ENCODE results near the gene MED25.
A peak's percentile ranks its signal among the peaks of the same experiment; 100 is the strongest.

Gene MED25

GRCh38 chr19:49781394-49781793 lies 36.7 kb upstream of the MED25 start:
- no peak for DNase-seq
- in situ Hi-C loops (cut with HindIII; ENCODE audit: low pct_ligation_motif_present, low sequenced_read_pairs): no loop called here
- H3K4me3 ChIP-seq (ENCODE audit: low read depth, low read length): no peak overlapping the region
- H3K27me3 ChIP-seq (replicated peaks): no peaks in the 10 kb centered on the region
- TF ChIP-seq, protein P1, sequence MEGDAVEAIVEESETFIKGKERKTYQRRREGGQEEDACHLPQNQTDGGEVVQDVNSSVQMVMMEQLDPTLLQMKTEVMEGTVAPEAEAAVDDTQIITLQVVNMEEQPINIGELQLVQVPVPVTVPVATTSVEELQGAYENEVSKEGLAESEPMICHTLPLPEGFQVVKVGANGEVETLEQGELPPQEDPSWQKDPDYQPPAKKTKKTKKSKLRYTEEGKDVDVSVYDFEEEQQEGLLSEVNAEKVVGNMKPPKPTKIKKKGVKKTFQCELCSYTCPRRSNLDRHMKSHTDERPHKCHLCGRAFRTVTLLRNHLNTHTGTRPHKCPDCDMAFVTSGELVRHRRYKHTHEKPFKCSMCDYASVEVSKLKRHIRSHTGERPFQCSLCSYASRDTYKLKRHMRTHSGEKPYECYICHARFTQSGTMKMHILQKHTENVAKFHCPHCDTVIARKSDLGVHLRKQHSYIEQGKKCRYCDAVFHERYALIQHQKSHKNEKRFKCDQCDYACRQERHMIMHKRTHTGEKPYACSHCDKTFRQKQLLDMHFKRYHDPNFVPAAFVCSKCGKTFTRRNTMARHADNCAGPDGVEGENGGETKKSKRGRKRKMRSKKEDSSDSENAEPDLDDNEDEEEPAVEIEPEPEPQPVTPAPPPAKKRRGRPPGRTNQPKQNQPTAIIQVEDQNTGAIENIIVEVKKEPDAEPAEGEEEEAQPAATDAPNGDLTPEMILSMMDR (IDR thresholded peaks at IDR 0.05; ENCODE audit: low read depth, low read length, missing control alignments): no peak
- H3K27ac ChIP-seq: no peak overlapping the region
- H3K36me3 ChIP-seq (replicated peaks): peaks cover 30% of the 10 kb centered on the region

DNA sequence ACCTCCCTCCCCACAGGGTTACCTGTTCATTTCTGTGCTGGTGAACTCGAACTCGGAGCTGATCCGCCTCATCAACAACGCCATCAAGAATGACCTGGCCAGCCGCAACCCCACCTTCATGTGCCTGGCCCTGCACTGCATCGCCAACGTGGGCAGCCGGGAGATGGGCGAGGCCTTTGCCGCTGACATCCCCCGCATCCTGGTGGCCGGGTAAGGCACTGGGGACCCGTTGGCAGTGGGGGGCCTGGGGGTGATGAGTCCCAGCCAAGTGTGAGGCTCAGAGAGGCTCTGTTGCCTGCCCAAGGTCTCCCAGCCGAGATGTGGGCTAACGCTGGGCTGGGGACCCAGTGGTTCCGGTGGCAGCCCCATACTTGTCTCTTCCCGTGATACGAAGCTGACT lies 35.6 kb upstream of the MED25 start:
- peaks cover 28% of the 10 kb centered on the region for H3K36me3 ChIP-seq (replicated peaks)
- TF ChIP-seq, protein P1 (IDR thresholded peaks at IDR 0.05; ENCODE audit: low read depth, low read length, missing control alignments): no peak
- H3K27me3 ChIP-seq (replicated peaks): no peaks in the 10 kb centered on the region
- no peak overlapping the region for H3K27ac ChIP-seq
- DNase-seq: no peak
- in situ Hi-C loops (cut with HindIII; ENCODE audit: low pct_ligation_motif_present, low sequenced_read_pairs): no loop called here
- no peak overlapping the region for H3K4me3 ChIP-seq (ENCODE audit: low read depth, low read length)

DNA sequence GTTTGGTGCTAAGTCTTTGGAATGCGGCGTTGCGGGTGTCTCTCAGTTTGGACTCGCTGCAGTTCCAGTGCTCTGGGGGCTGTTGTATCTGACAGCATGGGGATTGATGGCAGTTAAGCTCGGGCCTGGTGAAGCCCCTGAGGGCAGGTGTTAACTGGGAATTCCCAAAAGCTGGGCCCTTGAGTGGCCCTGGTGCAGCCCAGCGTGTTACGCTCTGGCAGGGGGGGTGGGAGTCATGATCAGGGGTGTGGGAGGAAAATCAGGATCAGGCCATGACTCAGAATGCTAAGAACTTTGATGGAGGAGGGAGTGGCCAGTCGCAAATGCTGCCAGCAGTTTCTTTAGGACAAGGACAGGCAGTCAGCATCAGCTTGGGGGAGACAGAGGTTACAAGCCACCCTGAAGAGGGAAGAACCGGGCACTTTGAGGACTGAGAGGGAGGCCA lies 31.7 kb upstream of the MED25 start:
- peak; percentile 23 for DNase-seq
- Histone ChIP-seq H3K27ac (no peak overlapping the region), H3K4me3 (ENCODE audit: low read depth, low read length) (no peak overlapping the region), H3K36me3 (replicated peaks) (peaks cover 41% of the 10 kb centered on the region), H3K27me3 (replicated peaks) (no peaks in the 10 kb centered on the region)
- TF ChIP-seq, protein P1 (IDR thresholded peaks at IDR 0.05; ENCODE audit: low read depth, low read length, missing control alignments): no peak
- in situ Hi-C loops (cut with HindIII; ENCODE audit: low pct_ligation_motif_present, low sequenced_read_pairs): no loop called here

DNA sequence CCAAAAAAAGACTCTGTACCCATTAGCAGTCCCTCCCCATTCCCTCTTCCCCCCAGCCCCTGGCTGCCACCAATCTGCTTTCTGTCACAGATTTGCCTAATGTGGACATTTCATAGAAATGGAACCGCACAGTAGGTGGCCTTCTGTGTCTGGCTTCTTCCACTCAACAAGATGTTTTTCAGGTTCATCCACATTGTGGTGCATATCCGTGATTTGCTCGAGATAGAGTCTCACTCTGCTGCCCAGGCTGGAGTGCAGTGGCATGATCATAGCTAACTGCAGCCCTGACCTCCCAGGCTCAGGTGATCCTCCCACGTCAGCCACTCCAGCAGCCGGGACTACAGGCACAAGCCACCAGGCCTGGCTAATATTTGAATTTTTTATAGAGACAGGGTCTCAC lies 30.3 kb upstream of the MED25 start:
- H3K36me3 ChIP-seq (replicated peaks): peaks cover 45% of the 10 kb centered on the region

DNA sequence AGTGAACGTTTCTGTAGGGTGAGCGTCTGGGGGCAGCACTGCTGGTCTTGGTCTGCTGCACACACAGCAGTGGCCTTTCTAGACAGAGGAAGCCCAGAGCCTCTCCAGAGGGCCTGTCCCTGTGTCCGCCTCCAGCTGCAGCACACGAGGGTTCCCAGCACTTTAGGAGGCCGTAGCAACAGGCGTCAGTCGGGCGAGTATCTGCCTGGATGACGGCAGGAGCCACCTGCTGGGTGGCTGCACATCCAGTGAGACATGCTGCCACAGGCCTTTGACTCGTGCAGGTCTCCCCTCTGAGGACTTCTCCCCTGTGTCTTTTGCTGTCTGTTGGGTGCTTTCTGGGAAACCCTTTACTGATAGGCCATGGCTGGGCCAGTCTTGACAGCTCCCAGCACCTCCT lies 29.2 kb upstream of the MED25 start:
- TF ChIP-seq, protein P1 (IDR thresholded peaks at IDR 0.05; ENCODE audit: low read depth, low read length, missing control alignments): no peak
- H3K27me3 ChIP-seq (replicated peaks): no peaks in the 10 kb centered on the region
- H3K4me3 ChIP-seq (ENCODE audit: low read depth, low read length): no peak overlapping the region
- in situ Hi-C loops (cut with HindIII; ENCODE audit: low pct_ligation_motif_present, low sequenced_read_pairs): no loop called here
- H3K36me3 ChIP-seq (replicated peaks): peaks cover 43% of the 10 kb centered on the region
- no peak for DNase-seq
- no peak overlapping the region for H3K27ac ChIP-seq

More for the DNA sequence above, 30.3 kb upstream of the MED25 start:
- Histone ChIP-seq H3K27me3 (replicated peaks) (no peaks in the 10 kb centered on the region), H3K27ac (no peak overlapping the region), H3K4me3 (ENCODE audit: low read depth, low read length) (no peak overlapping the region)
- DNase-seq: no peak
- TF ChIP-seq, protein P1 (IDR thresholded peaks at IDR 0.05; ENCODE audit: low read depth, low read length, missing control alignments): no peak
- in situ Hi-C loops (cut with HindIII; ENCODE audit: low pct_ligation_motif_present, low sequenced_read_pairs): no loop called here

GRCh38 chr19:49790866-49791265 lies 27.2 kb upstream of the MED25 start:
- Histone ChIP-seq H3K36me3 (replicated peaks) (peaks cover 46% of the 10 kb centered on the region), H3K4me3 (ENCODE audit: low read depth, low read length) (no peak overlapping the region), H3K27me3 (replicated peaks) (no peaks in the 10 kb centered on the region), H3K27ac (no peak overlapping the region)
- no peak for DNase-seq
- in situ Hi-C loops (cut with HindIII; ENCODE audit: low pct_ligation_motif_present, low sequenced_read_pairs): no loop called here
- TF ChIP-seq, protein P1 (IDR thresholded peaks at IDR 0.05; ENCODE audit: low read depth, low read length, missing control alignments): no peak

Data from brain microvascular endothelial cell (primary cell).